SK-N-SH (cell line): ENCODE results near the gene VAMP5. TPM values are rescaled to one million over a fixed set of nuclear protein-coding genes. Genes with fewer than 3 reads are reported as not detected.

Experiments
- CTCF ChIA-PET: fragments of 300-600, 350-600 bp; formaldehyde crosslinking; extraction: SDS; loops from one replicate; lab custom pipeline; 2021; lab: Yijun Ruan, JAX
- POLR2A ChIA-PET: fragments of 350-600 bp; sonication (Branson Sonifier 250); formaldehyde crosslinking; extraction: SDS; loops from one replicate; lab custom pipeline; 2020; ENCODE audit warnings: antibody characterized with exemption, inconsistent platforms; lab: Yijun Ruan, JAX
- DNase-seq: peaks from one replicate; pipeline ENCODE4 v3.0.0; 2012
- H2AFZ ChIP-seq: fragments of 200-600 bp; sonication (generic); 2 replicates; pipeline ENCODE4 v1.8.1; 2016; ENCODE audit warnings: antibody characterized with exemption, mild to moderate bottlenecking, low read depth
- H3F3A ChIP-seq: fragments of 200-600 bp; sonication (generic); replicated peaks from 2 replicates; pipeline ENCODE3; 2016; ENCODE audit warnings: antibody characterized with exemption, mild to moderate bottlenecking; ENCODE audit not compliant: insufficient read depth
- H3K27ac ChIP-seq, 2 experiments: fragments of 200-500 bp in 1 of 2; fragments of 200-600 bp in 1 of 2; sonication (Bioruptor generic) in 1 of 2; sonication (generic), shearing (Covaris generic) in 1 of 2; 2 replicates each; pipeline versions ENCODE4 v1.5.1 to v1.6.1; 2014 to 2016; ENCODE audit warnings: low read depth in 2 of 2, inconsistent platforms in 1 of 2, low read length in 1 of 2, mild to moderate bottlenecking in 1 of 2, mixed read lengths in 1 of 2
- H3K27me3 ChIP-seq: fragments of 200-600 bp; sonication (generic), shearing (Covaris generic); 2 replicates; pipeline ENCODE4 v1.6.1; 2016; ENCODE audit warnings: mixed run types; ENCODE audit not compliant: insufficient read depth
- H3K36me3 ChIP-seq, 2 experiments: fragments of 200-500 bp in 1 of 2; fragments of 200-600 bp in 1 of 2; sonication (Bioruptor generic) in 1 of 2; sonication (generic) in 1 of 2; replicated peaks in 1 of 2; 2 replicates each; pipeline versions ENCODE3 to v1.5.1; 2014 to 2016; ENCODE audit warnings: low read length in 1 of 2, mild to moderate bottlenecking in 1 of 2; ENCODE audit not compliant: insufficient read depth in 2 of 2, control insufficient read depth in 1 of 2
- H3K4me1 ChIP-seq, 2 experiments: fragments of 200-500 bp in 1 of 2; fragments of 200-600 bp in 1 of 2; sonication (Bioruptor generic) in 1 of 2; sonication (generic), shearing (Covaris generic) in 1 of 2; 2 replicates each; pipeline versions ENCODE4 v1.5.1 to v1.6.1; 2014 to 2016; ENCODE audit warnings: low read depth in 1 of 2, low read length in 1 of 2, mixed run types in 1 of 2; ENCODE audit not compliant: insufficient read depth in 2 of 2, control insufficient read depth in 1 of 2
- H3K4me2 ChIP-seq: fragments of 200-600 bp; sonication (generic), shearing (Covaris generic); 2 replicates; pipeline ENCODE4 v1.6.1; 2017; ENCODE audit warnings: mixed run types
- H3K4me3 ChIP-seq, 2 experiments: fragments of 200-500 bp in 1 of 2; fragments of 200-600 bp in 1 of 2; sonication (Bioruptor generic) in 1 of 2; sonication (generic), shearing (Covaris generic) in 1 of 2; 2 replicates each; pipeline versions ENCODE4 v1.5.1 to v1.8.1; 2014 to 2016; ENCODE audit warnings: low read depth in 2 of 2, inconsistent platforms in 1 of 2, low read length in 1 of 2, mild to moderate bottlenecking in 1 of 2, mixed read lengths in 1 of 2, moderate library complexity in 1 of 2
- H3K79me2 ChIP-seq: fragments of 200-600 bp; sonication (generic); 2 replicates; pipeline ENCODE4 v1.8.1; 2017; ENCODE audit warnings: mild to moderate bottlenecking; ENCODE audit not compliant: insufficient read depth
- H3K9ac ChIP-seq: fragments of 200-600 bp; sonication (generic); 2 replicates; pipeline ENCODE4 v1.6.1; 2017; ENCODE audit warnings: mixed run types
- H3K9me2 ChIP-seq: fragments of 200-600 bp; sonication (generic); 2 replicates; pipeline ENCODE4 v1.6.1; 2017; ENCODE audit warnings: mixed run types
- H3K9me3 ChIP-seq: fragments of 200-600 bp; sonication (generic); 2 replicates; pipeline ENCODE4 v1.6.1; 2017; ENCODE audit warnings: mixed run types, mild to moderate bottlenecking, moderate library complexity
- H4K20me1 ChIP-seq: fragments of 200-600 bp; sonication (generic); 2 replicates; pipeline ENCODE4 v1.6.1; 2017; ENCODE audit warnings: mild to moderate bottlenecking, mixed run types; ENCODE audit not compliant: insufficient read depth
- CHD2 ChIP-seq: fragments of 150-350 bp; IDR thresholded peaks from 2 replicates; pipeline ENCODE4 v1.6.1; 2018; ENCODE audit warnings: low read length; ENCODE audit not compliant: partially characterized antibody
- EP300 ChIP-seq, 2 experiments: IDR thresholded peaks; 2 replicates each; pipeline versions ENCODE4 v1.4.0 to v1.6.1; 2012; ENCODE audit warnings: borderline replicate concordance in 1 of 2, low read depth in 1 of 2, low read length in 1 of 2
- FOSL2 ChIP-seq: IDR thresholded peaks from 2 replicates; pipeline ENCODE4 v1.4.0; 2012; ENCODE audit warnings: low read depth, mild to moderate bottlenecking, moderate library complexity, borderline replicate concordance
- FOXJ3 ChIP-seq: sonication (generic); formaldehyde crosslinking; IDR thresholded peaks from 2 replicates; pipeline ENCODE4 v1.5.1; 2020; ENCODE audit warnings: mild to moderate bottlenecking, missing genetic modification reagents
- FOXM1 ChIP-seq: IDR thresholded peaks from 2 replicates; pipeline ENCODE4 v1.4.0; 2012; ENCODE audit warnings: low read depth, mild to moderate bottlenecking
- GABPA ChIP-seq: IDR thresholded peaks from 2 replicates; pipeline ENCODE4 v1.4.0; 2012; ENCODE audit warnings: low read depth, mild to moderate bottlenecking
- GATA2 ChIP-seq: sonication (generic); formaldehyde crosslinking; IDR thresholded peaks from 2 replicates; pipeline ENCODE4 v1.5.0; 2020; ENCODE audit warnings: mild to moderate bottlenecking, missing genetic modification reagents
- JUND ChIP-seq: IDR thresholded peaks from 2 replicates; pipeline ENCODE4 v1.4.0; 2012
- MXI1 ChIP-seq: IDR thresholded peaks from 2 replicates; pipeline ENCODE4 v1.6.1; 2012; ENCODE audit warnings: mild to moderate bottlenecking, low read depth, low read length, improper control_type of control experiment
- NRF1 ChIP-seq: IDR thresholded peaks from 2 replicates; pipeline ENCODE4 v1.6.1; 2012; ENCODE audit warnings: low read depth, mild to moderate bottlenecking, low read length
- POLR2AphosphoS5 ChIP-seq: IDR thresholded peaks from 2 replicates; pipeline ENCODE4 v1.6.1; 2012; ENCODE audit warnings: low read depth, low read length
- RXRA ChIP-seq: IDR thresholded peaks from 2 replicates; pipeline ENCODE4 v1.4.0; 2012; ENCODE audit warnings: low read depth, mild to moderate bottlenecking, borderline replicate concordance
- SIN3A ChIP-seq: IDR thresholded peaks from 2 replicates; pipeline ENCODE4 v1.6.1; 2012; ENCODE audit warnings: low read depth, mild to moderate bottlenecking, low read length, moderate library complexity, borderline replicate concordance
- TAF1 ChIP-seq: IDR thresholded peaks from 2 replicates; pipeline ENCODE4 v1.6.1; 2012; ENCODE audit warnings: low read depth, mild to moderate bottlenecking, low read length, moderate library complexity, borderline replicate concordance
- TCF12 ChIP-seq: IDR thresholded peaks from 2 replicates; pipeline ENCODE4 v1.4.0; 2012
- USF2 ChIP-seq: fragments of 150-350 bp; IDR thresholded peaks from 2 replicates; pipeline ENCODE4 v1.6.1; 2017; ENCODE audit warnings: antibody characterized with exemption, low read length, low read depth, borderline replicate concordance
- YY1 ChIP-seq: IDR thresholded peaks from 2 replicates; pipeline ENCODE4 v1.4.0; 2012; ENCODE audit warnings: low read depth, mild to moderate bottlenecking
- WGBS: methylation state at CpG from one replicate; pipeline ENCODE4 v1.1.6; 2017; ENCODE audit warnings: low lambda C conversion rate; 5-methylcytosine and 5-hydroxymethylcytosine counted together
- polyA plus RNA-seq, 3 experiments: library from polyadenylated mRNA; depleted of rRNA; stranded (reverse); fragments of >200 nt; gene quantifications; 2 replicates each; pipeline ENCODE4 v1.2.3, GENCODE V29; 2012
- TF ChIP-seq, protein P1 (sequence below): fragments of 200-600 bp; sonication (generic); IDR thresholded peaks from 2 replicates; pipeline ENCODE4 v1.6.1; 2017; ENCODE audit warnings: antibody characterized with exemption, mild to moderate bottlenecking, moderate library complexity
- TF ChIP-seq, protein P2 (sequence below): IDR thresholded peaks from 2 replicates; pipeline ENCODE4 v1.4.0; 2012; ENCODE audit warnings: low read depth

Gene VAMP5
- polyA plus RNA-seq, 1 of the 3 experiments (the other 2 are of a cell fraction): 12.0 TPM

GRCh38 chr2:85580206-85580605 is 4.0 kb upstream of the VAMP5 start:
- no peak overlapping the region for H2AFZ ChIP-seq
- H3F3A ChIP-seq: no peaks in the 10 kb centered on the region
- no peaks in the 10 kb centered on the region for H3K79me2 ChIP-seq
- no peaks in the 10 kb centered on the region for H3K36me3 ChIP-seq
- peaks cover 5 to 7% of the 10 kb centered on the region in 2 experiments; a peak in 2 of 4 replicates for H3K4me1 ChIP-seq
- no peak overlapping the region for H3K27ac ChIP-seq
- H3K27me3 ChIP-seq: no peaks in the 10 kb centered on the region
- no peaks in the 10 kb centered on the region for H3K9me2 ChIP-seq
- H3K4me2 ChIP-seq: no peak overlapping the region
- no peak overlapping the region for H3K4me3 ChIP-seq
- CTCF ChIA-PET: interaction anchor here (1.6 kb wide), 1 partner anchor 10 kb away, joined by 3 read pairs; no protein-coding TSS in a partner anchor
- WGBS: 70% methylated on average over 1 of the region's 3 CpGs
- no peak overlapping the region for H3K9ac ChIP-seq
- POLR2A ChIA-PET: no interaction called here
- DNase-seq: no peak
- H3K9me3 ChIP-seq: no peaks in the 10 kb centered on the region
- H4K20me1 ChIP-seq: no peaks in the 10 kb centered on the region
- TF ChIP-seq FOXJ3 (CRISPR knock-in tag) (no peak), NRF1 (no peak)
- TF ChIP-seq, all 33 proteins: peak for 0

DNA sequence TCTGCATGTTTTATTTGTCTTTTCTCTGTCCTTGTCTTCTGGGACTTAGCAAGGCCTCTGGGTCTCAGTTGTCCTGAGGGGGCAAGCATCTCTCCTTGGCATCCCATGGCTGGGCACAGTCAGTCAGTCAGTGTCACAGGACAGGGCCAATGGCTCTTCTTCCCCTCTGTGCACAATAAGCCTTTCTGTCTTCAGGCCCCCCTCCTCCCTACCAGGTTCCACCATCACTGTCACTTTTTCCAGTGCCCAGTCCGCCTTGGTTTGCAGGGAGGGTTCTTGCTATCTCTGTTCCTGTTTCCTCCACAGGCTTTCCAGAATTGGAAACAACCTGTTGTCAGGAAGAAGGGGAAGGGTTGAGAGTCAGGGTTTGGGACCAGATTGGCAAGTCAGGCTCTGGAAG is 1.7 kb upstream of the VAMP5 start:
- Histone ChIP-seq H3K9me2 (no peaks in the 10 kb centered on the region), H2AFZ (no peak overlapping the region), H3K9ac (no peak overlapping the region), H3K27me3 (no peaks in the 10 kb centered on the region), H3K79me2 (no peaks in the 10 kb centered on the region), H3F3A (no peaks in the 10 kb centered on the region), H3K4me2 (no peak overlapping the region), H4K20me1 (no peaks in the 10 kb centered on the region), H3K36me3 (no peaks in the 10 kb centered on the region), H3K27ac (no peak overlapping the region), H3K4me1 (peaks cover 10 to 11% of the 10 kb centered on the region in 2 experiments; a peak in 2 of 4 replicates), H3K9me3 (no peaks in the 10 kb centered on the region), H3K4me3 (no peak overlapping the region)
- no peak for DNase-seq
- 73% methylated on average over 1 of the region's 1 CpG for WGBS
- ChIA-PET CTCF (interaction anchor here (1.0 kb wide), 1 partner anchor 162 kb away, joined by 3 read pairs; no protein-coding TSS in a partner anchor), POLR2A (no interaction called here)
- TF ChIP-seq USF2 (no peak), YY1 (no peak), MXI1 (no peak), GATA2 (no peak), EP300 (IDR thresholded peaks at IDR 0.05; ENCODE audit: borderline replicate concordance in 1 of 2, low read depth in 1 of 2, low read length in 1 of 2) (no peak), GABPA (no peak), TCF12 (no peak), POLR2AphosphoS5 (no peak), FOSL2 (no peak), RXRA (no peak), CHD2 (no peak), TAF1 (no peak), SIN3A (no peak), FOXJ3 (CRISPR knock-in tag) (no peak), FOXM1 (no peak), JUND (no peak)
- TF ChIP-seq, protein P1, sequence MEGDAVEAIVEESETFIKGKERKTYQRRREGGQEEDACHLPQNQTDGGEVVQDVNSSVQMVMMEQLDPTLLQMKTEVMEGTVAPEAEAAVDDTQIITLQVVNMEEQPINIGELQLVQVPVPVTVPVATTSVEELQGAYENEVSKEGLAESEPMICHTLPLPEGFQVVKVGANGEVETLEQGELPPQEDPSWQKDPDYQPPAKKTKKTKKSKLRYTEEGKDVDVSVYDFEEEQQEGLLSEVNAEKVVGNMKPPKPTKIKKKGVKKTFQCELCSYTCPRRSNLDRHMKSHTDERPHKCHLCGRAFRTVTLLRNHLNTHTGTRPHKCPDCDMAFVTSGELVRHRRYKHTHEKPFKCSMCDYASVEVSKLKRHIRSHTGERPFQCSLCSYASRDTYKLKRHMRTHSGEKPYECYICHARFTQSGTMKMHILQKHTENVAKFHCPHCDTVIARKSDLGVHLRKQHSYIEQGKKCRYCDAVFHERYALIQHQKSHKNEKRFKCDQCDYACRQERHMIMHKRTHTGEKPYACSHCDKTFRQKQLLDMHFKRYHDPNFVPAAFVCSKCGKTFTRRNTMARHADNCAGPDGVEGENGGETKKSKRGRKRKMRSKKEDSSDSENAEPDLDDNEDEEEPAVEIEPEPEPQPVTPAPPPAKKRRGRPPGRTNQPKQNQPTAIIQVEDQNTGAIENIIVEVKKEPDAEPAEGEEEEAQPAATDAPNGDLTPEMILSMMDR: no peak
- TF ChIP-seq, protein P2, sequence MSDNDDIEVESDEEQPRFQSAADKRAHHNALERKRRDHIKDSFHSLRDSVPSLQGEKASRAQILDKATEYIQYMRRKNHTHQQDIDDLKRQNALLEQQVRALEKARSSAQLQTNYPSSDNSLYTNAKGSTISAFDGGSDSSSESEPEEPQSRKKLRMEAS: no peak
